Panc1 (cell line): ENCODE measurements around the gene APP. TPM values are rescaled to one million over a fixed set of nuclear protein-coding genes. Genes with fewer than 3 reads are reported as not detected.

Experiments
- ATAC-seq: fragments of 200-7000 bp; cut with Tn5 transposase; 2 replicates; pipeline ENCODE4 v1.9.1; 2020; ENCODE audit warnings: mild to moderate bottlenecking, moderate library complexity
- BruUV-seq: library from RNA; stranded (reverse); fragments of 400-500 nt; replicated peaks from 2 replicates; lab custom pipeline; 2021; lab: Mats Ljungman, UMichigan
- CTCF ChIA-PET: fragments of 300-600 bp; sonication (Branson Sonifier 250); formaldehyde crosslinking; loops from one replicate; lab custom pipeline; 2022; ENCODE audit warnings: antibody characterized with exemption; lab: Charles Lee
- POLR2A ChIA-PET: fragments of 300-600 bp; sonication (Branson Sonifier 250); formaldehyde crosslinking; loops from one replicate; lab custom pipeline; 2022; ENCODE audit warnings: antibody characterized with exemption; lab: Charles Lee
- DNase-seq: peaks from one replicate; pipeline ENCODE4 v3.0.0-alpha.2; 2010; ENCODE audit warnings: low read depth, low spot score
- H3K27ac ChIP-seq: 2 replicates; pipeline ENCODE4 v1.5.1; 2011; ENCODE audit warnings: mild to moderate bottlenecking, low read length, inconsistent platforms
- H3K27me3 ChIP-seq: fragments of 200-500 bp; sonication (Bioruptor generic); 2 replicates; pipeline ENCODE4 v1.6.0; 2014; ENCODE audit warnings: low read length, inconsistent platforms; ENCODE audit not compliant: control insufficient read depth, insufficient read depth
- H3K36me3 ChIP-seq: fragments of 200-500 bp; sonication (Bioruptor generic); 2 replicates; pipeline ENCODE4 v1.5.1; 2014; ENCODE audit warnings: inconsistent platforms, mild to moderate bottlenecking, low read length, moderate library complexity; ENCODE audit not compliant: control insufficient read depth, insufficient read depth
- H3K4me1 ChIP-seq: 2 replicates; pipeline ENCODE4 v1.5.1; 2011; ENCODE audit warnings: inconsistent platforms, mild to moderate bottlenecking, low read length, moderate library complexity; ENCODE audit not compliant: control insufficient read depth, insufficient read depth
- H3K4me3 ChIP-seq, 2 experiments: 2 replicates each; pipeline ENCODE4 v1.5.1; 2011 to 2012; ENCODE audit warnings: low read depth in 2 of 2, low read length in 2 of 2, mild to moderate bottlenecking in 2 of 2, inconsistent platforms in 1 of 2, moderate library complexity in 1 of 2
- H3K9me3 ChIP-seq: fragments of 200-500 bp; sonication (Bioruptor generic); 2 replicates; pipeline ENCODE4 v1.5.1; 2014; ENCODE audit warnings: low read depth, mild to moderate bottlenecking, inconsistent platforms, low read length, moderate library complexity; ENCODE audit not compliant: control insufficient read depth, insufficient read depth
- POLR2AphosphoS5 ChIP-seq: IDR thresholded peaks from 2 replicates; pipeline ENCODE4 v1.6.1; 2012; ENCODE audit warnings: mild to moderate bottlenecking, low read depth, low read length, moderate library complexity
- SIN3A ChIP-seq: IDR thresholded peaks from 2 replicates; pipeline ENCODE4 v1.6.1; 2012; ENCODE audit warnings: low read depth, mild to moderate bottlenecking, low read length, moderate library complexity, borderline replicate concordance; ENCODE audit not compliant: insufficient read depth
- TCF7L2 ChIP-seq: IDR thresholded peaks from 2 replicates; pipeline ENCODE4 v1.6.1; 2011; ENCODE audit warnings: mild to moderate bottlenecking, low read depth, low read length, inconsistent platforms
- in situ Hi-C: cut with HindIII; loops from 2 replicates; pipeline ENCODE4 v1.10.0; 2016; ENCODE audit warnings: low sequenced_read_pairs, low pct_unique_long_range_greater_than_20kb
- intact Hi-C: fragments of 100-400 bp; cut with micrococcal nuclease; formaldehyde crosslinking; loops from one replicate; pipeline ENCODE4 v1.10.0; 2022; ENCODE audit not compliant: unreplicated experiment
- total RNA-seq: library from RNA; stranded (reverse); gene quantifications from one replicate; pipeline ENCODE4 v1.2.1, GENCODE V29; 2021; ENCODE audit not compliant: unreplicated experiment
- TF ChIP-seq, protein P1 (sequence below): fragments of 450-650 bp; IDR thresholded peaks from 2 replicates; pipeline ENCODE4 v1.5.1; 2017; ENCODE audit warnings: mild to moderate bottlenecking
- TF ChIP-seq, protein P2 (sequence below), 2 experiments: IDR thresholded peaks; 2 replicates each; pipeline ENCODE4 v1.6.1; 2011 to 2012; ENCODE audit warnings: low read depth in 2 of 2, control low read depth in 1 of 2, low read length in 1 of 2, mild to moderate bottlenecking in 1 of 2, moderate library complexity in 1 of 2; ENCODE audit not compliant: insufficient read depth in 1 of 2

Gene APP
- total RNA-seq, 1 experiment from 2014 or later: 542 TPM

DNA sequence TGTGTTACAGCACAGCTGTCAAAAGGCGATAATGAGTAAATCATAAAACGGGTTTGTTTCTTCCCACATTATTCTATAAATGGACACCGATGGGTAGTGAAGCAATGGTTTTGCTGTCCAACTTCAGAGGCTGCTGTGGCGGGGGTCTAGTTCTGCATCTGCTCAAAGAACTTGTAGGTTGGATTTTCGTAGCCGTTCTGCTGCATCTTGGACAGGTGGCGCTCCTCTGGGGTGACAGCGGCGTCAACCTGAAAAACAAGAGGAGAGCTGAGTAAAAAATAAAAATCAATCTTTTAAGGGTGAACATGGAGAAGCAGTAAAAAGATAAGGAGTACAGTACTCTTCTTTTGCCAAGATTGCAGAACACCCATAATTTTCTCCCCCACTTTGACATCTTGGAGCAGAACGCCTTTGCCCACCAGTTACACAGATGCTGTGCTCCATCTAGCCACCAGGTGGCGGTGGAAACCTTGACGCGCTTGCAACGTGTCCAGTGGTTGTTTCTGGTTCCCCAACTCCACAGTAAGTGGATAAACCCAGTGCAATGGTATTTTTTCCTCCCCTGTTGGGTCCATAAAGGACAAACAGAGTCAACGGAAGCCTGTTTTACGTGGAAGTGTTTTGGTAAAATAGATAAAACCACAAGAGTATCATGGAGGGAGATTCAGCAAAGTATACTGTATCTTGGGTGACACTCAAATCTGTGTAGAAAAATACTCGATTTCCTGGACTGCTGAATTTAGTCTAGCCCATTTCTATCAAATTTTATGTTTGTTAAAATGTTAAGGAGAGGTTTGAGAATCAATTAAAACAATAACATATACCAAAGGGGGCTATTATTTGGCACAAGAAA is 288.8 kb downstream of the APP start:
- POLR2A ChIA-PET: no interaction called here
- DNase-seq (peak; percentile 35), ATAC-seq (peak; percentile 84)
- H3K4me1 ChIP-seq: no peaks in the 10 kb centered on the region
- BruUV-seq: no TSS peak
- no peak overlapping the region for H3K27ac ChIP-seq
- intact Hi-C loops: no loop called here
- in situ Hi-C loops: no loop called here
- TF ChIP-seq, protein P1, sequence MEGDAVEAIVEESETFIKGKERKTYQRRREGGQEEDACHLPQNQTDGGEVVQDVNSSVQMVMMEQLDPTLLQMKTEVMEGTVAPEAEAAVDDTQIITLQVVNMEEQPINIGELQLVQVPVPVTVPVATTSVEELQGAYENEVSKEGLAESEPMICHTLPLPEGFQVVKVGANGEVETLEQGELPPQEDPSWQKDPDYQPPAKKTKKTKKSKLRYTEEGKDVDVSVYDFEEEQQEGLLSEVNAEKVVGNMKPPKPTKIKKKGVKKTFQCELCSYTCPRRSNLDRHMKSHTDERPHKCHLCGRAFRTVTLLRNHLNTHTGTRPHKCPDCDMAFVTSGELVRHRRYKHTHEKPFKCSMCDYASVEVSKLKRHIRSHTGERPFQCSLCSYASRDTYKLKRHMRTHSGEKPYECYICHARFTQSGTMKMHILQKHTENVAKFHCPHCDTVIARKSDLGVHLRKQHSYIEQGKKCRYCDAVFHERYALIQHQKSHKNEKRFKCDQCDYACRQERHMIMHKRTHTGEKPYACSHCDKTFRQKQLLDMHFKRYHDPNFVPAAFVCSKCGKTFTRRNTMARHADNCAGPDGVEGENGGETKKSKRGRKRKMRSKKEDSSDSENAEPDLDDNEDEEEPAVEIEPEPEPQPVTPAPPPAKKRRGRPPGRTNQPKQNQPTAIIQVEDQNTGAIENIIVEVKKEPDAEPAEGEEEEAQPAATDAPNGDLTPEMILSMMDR: peak; percentile 85
- TF ChIP-seq, protein P2, sequence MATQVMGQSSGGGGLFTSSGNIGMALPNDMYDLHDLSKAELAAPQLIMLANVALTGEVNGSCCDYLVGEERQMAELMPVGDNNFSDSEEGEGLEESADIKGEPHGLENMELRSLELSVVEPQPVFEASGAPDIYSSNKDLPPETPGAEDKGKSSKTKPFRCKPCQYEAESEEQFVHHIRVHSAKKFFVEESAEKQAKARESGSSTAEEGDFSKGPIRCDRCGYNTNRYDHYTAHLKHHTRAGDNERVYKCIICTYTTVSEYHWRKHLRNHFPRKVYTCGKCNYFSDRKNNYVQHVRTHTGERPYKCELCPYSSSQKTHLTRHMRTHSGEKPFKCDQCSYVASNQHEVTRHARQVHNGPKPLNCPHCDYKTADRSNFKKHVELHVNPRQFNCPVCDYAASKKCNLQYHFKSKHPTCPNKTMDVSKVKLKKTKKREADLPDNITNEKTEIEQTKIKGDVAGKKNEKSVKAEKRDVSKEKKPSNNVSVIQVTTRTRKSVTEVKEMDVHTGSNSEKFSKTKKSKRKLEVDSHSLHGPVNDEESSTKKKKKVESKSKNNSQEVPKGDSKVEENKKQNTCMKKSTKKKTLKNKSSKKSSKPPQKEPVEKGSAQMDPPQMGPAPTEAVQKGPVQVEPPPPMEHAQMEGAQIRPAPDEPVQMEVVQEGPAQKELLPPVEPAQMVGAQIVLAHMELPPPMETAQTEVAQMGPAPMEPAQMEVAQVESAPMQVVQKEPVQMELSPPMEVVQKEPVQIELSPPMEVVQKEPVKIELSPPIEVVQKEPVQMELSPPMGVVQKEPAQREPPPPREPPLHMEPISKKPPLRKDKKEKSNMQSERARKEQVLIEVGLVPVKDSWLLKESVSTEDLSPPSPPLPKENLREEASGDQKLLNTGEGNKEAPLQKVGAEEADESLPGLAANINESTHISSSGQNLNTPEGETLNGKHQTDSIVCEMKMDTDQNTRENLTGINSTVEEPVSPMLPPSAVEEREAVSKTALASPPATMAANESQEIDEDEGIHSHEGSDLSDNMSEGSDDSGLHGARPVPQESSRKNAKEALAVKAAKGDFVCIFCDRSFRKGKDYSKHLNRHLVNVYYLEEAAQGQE (IDR thresholded peaks at IDR 0.05; ENCODE audit: insufficient read depth in 1 of 2, low read depth in 2 of 2, low read length in 1 of 2): no peak
- no peaks in the 10 kb centered on the region for H3K27me3 ChIP-seq
- peaks cover 9% of the 10 kb centered on the region for H3K36me3 ChIP-seq
- no peak overlapping the region for H3K4me3 ChIP-seq
- no peaks in the 10 kb centered on the region for H3K9me3 ChIP-seq
- CTCF ChIA-PET: no interaction called here

DNA sequence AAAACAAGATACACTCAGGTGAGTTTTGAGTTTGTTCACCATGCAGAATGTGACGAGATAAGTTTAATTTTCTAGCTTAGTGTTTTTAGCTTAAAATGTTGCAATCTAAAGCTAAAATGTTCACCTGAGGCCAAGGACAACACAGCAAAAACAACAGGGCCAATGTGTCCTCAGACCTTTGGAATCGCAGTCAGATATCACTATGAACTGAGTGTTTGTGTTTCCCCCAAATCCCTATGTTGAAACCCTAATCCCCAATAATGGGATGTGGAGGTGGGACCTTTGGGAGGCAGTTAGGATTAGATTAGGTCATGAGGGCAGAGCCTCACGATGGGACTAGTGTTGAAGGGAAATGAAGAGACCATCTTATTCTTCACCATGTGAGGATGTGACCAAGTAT is 291.4 kb downstream of the APP start:
- Histone ChIP-seq H3K27me3 (no peaks in the 10 kb centered on the region), H3K27ac (no peak overlapping the region), H3K36me3 (peaks cover 9% of the 10 kb centered on the region), H3K4me1 (no peaks in the 10 kb centered on the region), H3K9me3 (no peaks in the 10 kb centered on the region), H3K4me3 (no peak overlapping the region)
- no peak for ATAC-seq
- TF ChIP-seq, protein P1: no peak
- no peak for TF ChIP-seq POLR2AphosphoS5
- no peak for TF ChIP-seq SIN3A
- TF ChIP-seq TCF7L2: no peak
- TF ChIP-seq, protein P2 (IDR thresholded peaks at IDR 0.05; ENCODE audit: insufficient read depth in 1 of 2, low read depth in 2 of 2, low read length in 1 of 2): no peak
- ChIA-PET POLR2A (no interaction called here), CTCF (no interaction called here)
- no TSS peak for BruUV-seq
- no peak for DNase-seq
- in situ Hi-C loops (no loop called here), intact Hi-C loops (no loop called here)
